ENCODE results near the gene MYH9. TPM values are rescaled to one million over a fixed set of nuclear protein-coding genes. Genes with fewer than 3 reads are reported as not detected.

The MYH9 gene
- total RNA-seq, 2 experiments from 2014 or later = 695 to 913 TPM

- ATAC-seq (peak; percentile 96), DNase-seq (peak; percentile 92)
- CTCF ChIA-PET = interaction anchor here (0.7 to 7.6 kb wide), 36 partner anchors 12 to 591 kb away, joined by 3 to 67 read pairs (median 4); partner anchors contain the start of genes APOL1, APOL3, APOL6 and FOXRED2
- H3K4me3 Mint-ChIP-seq = peak within 1 kb of the TSS; percentile 99
- H3K9me3 Mint-ChIP-seq (ENCODE audit: low read depth) = peaks cover 11% of the 10 kb centered on the region
- peaks cover 49% of the 10 kb centered on the region for H3K36me3 Mint-ChIP-seq
- H3K27me3 Mint-ChIP-seq = no peaks in the 10 kb centered on the region
- H3K27ac Mint-ChIP-seq = peak within 1 kb of the TSS; percentile 95
- peaks cover 45% of the 10 kb centered on the region for H3K4me1 Mint-ChIP-seq
Measured at GRCh38 chr22:36239401-36240171, 148.2 kb downstream of the MYH9 start, which contains the start of gene APOL2. TSS of gene APOL2 (minus strand) at chr22:36239527. CDS start at chr22:36233162, 6,365 bp downstream.

DNA sequence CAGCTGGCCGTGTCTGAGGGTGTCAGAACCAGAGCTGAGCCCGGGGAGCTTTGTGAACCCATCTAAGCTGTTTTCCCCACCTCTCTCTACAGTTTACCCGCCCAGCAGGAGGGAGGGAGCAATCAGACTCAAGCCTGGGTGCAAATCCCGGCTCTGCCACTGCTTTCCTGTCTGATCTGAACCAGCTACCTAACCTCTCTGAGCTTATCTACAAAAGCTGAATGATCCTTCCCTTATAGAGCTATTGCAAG, 148.7 kb downstream of the MYH9 start:
- ATAC-seq = peak; percentile 17
- Mint-ChIP-seq H3K4me1 (peaks cover 50% of the 10 kb centered on the region), H3K27me3 (no peaks in the 10 kb centered on the region), H3K36me3 (peaks cover 52% of the 10 kb centered on the region), H3K9me3 (ENCODE audit: low read depth) (peaks cover 11% of the 10 kb centered on the region), H3K27ac (peak overlapping the region; percentile 95), H3K4me3 (peak overlapping the region; percentile 99)
- no peak for DNase-seq
- CTCF ChIA-PET = interaction anchor here (0.7 to 7.6 kb wide), 32 partner anchors 11 to 591 kb away, joined by 3 to 67 read pairs (median 5); partner anchors contain the start of genes APOL1, APOL3, APOL6 and FOXRED2

- CTCF ChIA-PET = interaction anchor here (0.7 to 7.6 kb wide), 36 partner anchors 11 to 590 kb away, joined by 3 to 67 read pairs (median 4); partner anchors contain the start of genes APOL1, APOL3, APOL6 and FOXRED2
- Mint-ChIP-seq H3K9me3 (ENCODE audit: low read depth) (peaks cover 11% of the 10 kb centered on the region), H3K27ac (peak overlapping the region; percentile 95), H3K36me3 (peaks cover 56% of the 10 kb centered on the region), H3K4me3 (peak overlapping the region; percentile 99), H3K4me1 (peaks cover 54% of the 10 kb centered on the region), H3K27me3 (no peaks in the 10 kb centered on the region)
- ATAC-seq (peak; percentile 1), DNase-seq (peak; percentile 47)
Measured at GRCh38 chr22:36238373-36239149, 149.2 kb downstream of the MYH9 start.

DNA sequence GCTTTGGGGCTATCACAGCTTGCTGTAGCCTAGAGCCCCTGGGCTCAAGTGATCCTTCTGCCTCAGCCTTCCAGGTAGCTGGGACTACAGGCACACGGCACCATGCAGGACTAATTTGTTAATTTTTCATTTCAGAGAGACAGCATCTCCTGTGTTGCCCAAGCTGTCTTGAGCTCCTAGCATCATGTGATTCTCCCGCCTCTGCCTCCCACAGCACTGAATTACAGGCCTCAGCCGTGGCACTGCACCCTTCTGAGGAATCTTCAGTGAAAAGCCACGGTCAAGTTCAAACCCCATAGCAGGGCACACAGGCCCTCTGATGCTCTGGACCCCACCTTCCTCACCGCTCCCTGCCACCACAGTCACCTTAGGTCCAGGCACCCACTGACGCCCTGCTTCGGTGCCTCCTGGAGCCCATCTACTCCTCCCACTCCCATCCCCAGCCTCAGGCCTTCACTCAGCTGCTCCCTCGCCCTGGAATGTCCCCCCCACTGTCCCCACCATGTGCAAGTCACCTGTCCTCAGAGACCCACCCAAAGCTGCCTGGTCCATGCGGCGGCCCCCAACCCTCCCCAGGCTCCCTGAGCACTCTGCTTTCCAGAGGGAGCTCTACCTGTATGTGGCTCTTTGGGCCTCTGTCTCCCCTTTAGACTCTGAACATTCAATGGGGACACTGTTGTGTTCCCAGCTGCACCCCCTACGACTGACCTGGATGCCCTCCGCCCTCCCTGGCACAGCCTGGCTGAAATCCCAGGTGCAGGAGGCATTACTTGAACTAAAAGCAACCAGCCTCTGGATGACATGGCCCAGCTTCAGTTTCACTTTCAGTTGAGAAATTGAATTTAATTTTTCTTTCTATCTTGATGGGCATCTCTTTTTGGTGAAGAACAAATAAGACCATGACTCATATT, 150.1 kb downstream of the MYH9 start:
- peak; percentile 35 for ATAC-seq
- peak overlapping the region; percentile 95 for H3K27ac Mint-ChIP-seq
- no peaks in the 10 kb centered on the region for H3K27me3 Mint-ChIP-seq
- H3K9me3 Mint-ChIP-seq (ENCODE audit: low read depth) = peaks cover 10% of the 10 kb centered on the region
- DNase-seq = peak; percentile 51
- H3K36me3 Mint-ChIP-seq = peaks cover 58% of the 10 kb centered on the region
- peaks cover 60% of the 10 kb centered on the region for H3K4me1 Mint-ChIP-seq
- CTCF ChIA-PET = interaction anchor here (0.7 to 7.6 kb wide), 16 partner anchors 10 to 172 kb away, joined by 3 to 67 read pairs (median 4); partner anchors contain the start of genes APOL1 and APOL3
- H3K4me3 Mint-ChIP-seq = peak overlapping the region; percentile 99

DNA sequence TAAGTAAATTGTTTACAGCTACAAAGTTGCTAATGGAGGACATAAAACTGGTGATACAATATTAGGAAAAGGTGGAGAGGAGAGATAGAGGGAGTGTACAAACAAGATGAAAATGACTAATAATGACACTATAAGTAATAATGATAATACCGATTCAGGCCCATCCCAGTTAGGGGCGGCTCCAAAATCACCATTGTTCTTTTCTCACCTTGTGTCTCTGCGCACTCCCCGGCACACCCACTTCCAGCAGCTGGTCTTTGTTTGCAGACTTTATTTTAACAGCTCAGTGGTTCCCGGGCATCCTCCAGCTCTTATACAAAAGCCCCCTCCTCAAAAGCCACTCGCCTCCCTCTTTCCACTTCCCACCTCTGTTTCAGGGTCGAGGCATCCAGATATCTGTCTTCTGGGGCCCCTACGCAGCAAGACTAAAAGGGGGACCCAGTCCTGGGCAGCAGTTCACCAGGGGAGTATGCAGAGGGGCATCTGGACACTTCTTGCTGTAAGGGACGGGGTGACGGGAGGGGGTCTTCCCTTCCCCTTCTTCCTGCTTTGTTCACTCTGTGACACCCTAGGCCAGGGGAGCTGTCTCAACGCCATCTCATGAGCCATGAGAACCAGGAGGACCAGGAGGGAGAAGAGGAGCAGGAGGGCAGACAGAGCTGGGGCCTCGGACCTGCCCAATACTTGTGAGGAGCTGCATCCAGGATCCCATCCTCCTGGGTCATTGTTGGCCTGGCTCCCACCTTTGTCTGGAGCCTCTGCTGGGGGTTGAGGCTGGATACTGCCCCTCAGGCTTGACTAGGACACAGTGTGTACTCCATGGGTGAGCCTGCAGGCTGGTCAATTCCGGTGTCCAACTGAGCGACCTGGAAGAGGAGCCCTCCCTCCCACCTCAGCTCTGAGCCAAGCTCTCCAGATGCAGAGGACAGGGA, 151.1 kb downstream of the MYH9 start:
- Mint-ChIP-seq H3K27me3 (no peaks in the 10 kb centered on the region), H3K36me3 (peaks cover 58% of the 10 kb centered on the region), H3K27ac (peak overlapping the region; percentile 68), H3K4me1 (peaks cover 65% of the 10 kb centered on the region), H3K4me3 (peak overlapping the region; percentile 99), H3K9me3 (ENCODE audit: low read depth) (peaks cover 6% of the 10 kb centered on the region)
- ATAC-seq (no peak), DNase-seq (peak; percentile 38)
- CTCF ChIA-PET = interaction anchor here (1.0 to 7.6 kb wide), 10 partner anchors 9 to 77 kb away, joined by 3 to 67 read pairs (median 7); partner anchors contain the start of genes APOL1 and APOL3

GRCh38 chr22:36235585-36235984, 152.2 kb downstream of the MYH9 start:
- ATAC-seq (no peak), DNase-seq (peak; percentile 11)
- Mint-ChIP-seq H3K4me3 (peak overlapping the region; percentile 99), H3K27me3 (no peaks in the 10 kb centered on the region), H3K27ac (peak overlapping the region; percentile 62), H3K9me3 (ENCODE audit: low read depth) (peaks cover 6% of the 10 kb centered on the region), H3K4me1 (peaks cover 68% of the 10 kb centered on the region), H3K36me3 (peaks cover 67% of the 10 kb centered on the region)
- CTCF ChIA-PET = interaction anchor here (0.6 to 7.6 kb wide), 5 partner anchors 8 to 275 kb away, joined by 3 to 67 read pairs (median 19); partner anchors contain the start of gene APOL1

- Mint-ChIP-seq H3K27ac (peak overlapping the region; percentile 70), H3K4me3 (peak overlapping the region; percentile 99), H3K36me3 (peaks cover 70% of the 10 kb centered on the region), H3K27me3 (no peaks in the 10 kb centered on the region), H3K4me1 (peaks cover 66% of the 10 kb centered on the region), H3K9me3 (ENCODE audit: low read depth) (peaks cover 6% of the 10 kb centered on the region)
- CTCF ChIA-PET = interaction anchor here (0.6 to 7.6 kb wide), 3 partner anchors 17 to 276 kb away, joined by 3 to 67 read pairs (median 4); partner anchors contain the start of gene APOL1
- DNase-seq (peak; percentile 31), ATAC-seq (no peak)
Measured at GRCh38 chr22:36234919-36235318, 152.8 kb downstream of the MYH9 start.

DNA sequence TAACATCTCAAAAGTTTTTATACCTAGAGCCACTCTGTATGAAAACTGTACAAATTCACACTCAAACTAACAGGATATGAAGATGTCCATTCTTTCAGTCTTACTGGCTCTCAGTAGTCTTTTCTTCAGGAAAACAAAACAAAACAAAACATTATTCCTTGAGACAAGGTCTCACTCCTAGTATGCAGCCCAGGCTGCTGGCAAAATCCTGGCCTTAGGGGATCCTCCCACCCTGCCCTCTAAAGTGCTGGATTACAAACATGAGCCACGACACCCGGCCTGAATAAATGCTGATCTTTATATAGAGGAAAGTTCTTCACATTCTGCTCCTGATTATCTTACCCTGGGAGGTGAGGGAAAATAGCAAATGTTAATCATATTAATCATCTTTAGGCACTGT, 153.6 kb downstream of the MYH9 start:
- DNase-seq (no peak), ATAC-seq (no peak)
- peaks cover 59% of the 10 kb centered on the region for H3K4me1 Mint-ChIP-seq
- H3K9me3 Mint-ChIP-seq (ENCODE audit: low read depth) = peaks cover 6% of the 10 kb centered on the region
- no peaks in the 10 kb centered on the region for H3K27me3 Mint-ChIP-seq
- H3K4me3 Mint-ChIP-seq = no peak overlapping the region
- CTCF ChIA-PET = interaction anchor here (1.1 to 7.6 kb wide), 2 partner anchors 18 to 52 kb away, joined by 3 to 67 read pairs; partner anchors contain the start of gene APOL1
- peaks cover 73% of the 10 kb centered on the region for H3K36me3 Mint-ChIP-seq
- H3K27ac Mint-ChIP-seq = peak overlapping the region; percentile 39

DNA sequence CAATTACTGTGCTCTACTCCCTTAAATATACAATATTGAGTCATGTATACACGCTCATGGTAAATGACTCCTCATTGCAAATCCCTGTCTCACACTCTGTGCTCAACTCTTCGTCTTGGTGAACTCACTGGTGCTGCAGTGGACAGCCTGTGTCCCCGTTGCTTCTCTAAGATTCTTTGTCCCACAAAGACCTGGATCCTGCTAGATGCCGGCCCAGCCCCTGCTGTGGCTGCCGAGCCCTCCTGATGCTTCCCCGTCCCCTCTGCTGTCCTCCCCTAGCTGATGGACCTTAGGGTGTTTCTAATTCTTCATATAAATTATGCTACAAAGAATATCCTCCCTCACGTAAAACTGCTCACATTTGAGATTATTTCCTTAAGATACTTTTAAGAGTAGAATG, 154.0 kb downstream of the MYH9 start:
- ATAC-seq = no peak
- Mint-ChIP-seq H3K27me3 (no peaks in the 10 kb centered on the region), H3K4me1 (peaks cover 59% of the 10 kb centered on the region), H3K9me3 (ENCODE audit: low read depth) (peaks cover 6% of the 10 kb centered on the region), H3K27ac (no peak overlapping the region), H3K4me3 (no peak overlapping the region), H3K36me3 (peaks cover 70% of the 10 kb centered on the region)
- CTCF ChIA-PET = interaction anchor here (1.1 kb wide), 1 partner anchor 53 kb away, joined by 3 read pairs; no protein-coding TSS in a partner anchor
- no peak for DNase-seq

GRCh38 chr22:36232715-36233401, 154.9 kb downstream of the MYH9 start:
- CTCF ChIA-PET = interaction anchor here (1.2 kb wide), 1 partner anchor 17 kb away, joined by 3 read pairs; no protein-coding TSS in a partner anchor
- Mint-ChIP-seq H3K27me3 (no peaks in the 10 kb centered on the region), H3K4me3 (no peak overlapping the region), H3K9me3 (ENCODE audit: low read depth) (peaks cover 6% of the 10 kb centered on the region), H3K36me3 (peaks cover 72% of the 10 kb centered on the region), H3K4me1 (peaks cover 62% of the 10 kb centered on the region), H3K27ac (peak overlapping the region; percentile 3)
- DNase-seq (no peak), ATAC-seq (no peak)
